ENCODE results near the gene XDH.

Gene XDH

GRCh38 chr2:31413862-31414550, 536 bp downstream of the XDH start:
- no peak overlapping the region for H3K27ac ChIP-seq (replicated peaks)
- no peak for TF ChIP-seq GABPA (IDR thresholded peaks at IDR 0.05; ENCODE audit: low read depth)
- TF ChIP-seq SPI1 (IDR thresholded peaks at IDR 0.05; ENCODE audit: borderline replicate concordance, low read depth), result no peak
- no peak for TF ChIP-seq POLR2AphosphoS5 (IDR thresholded peaks at IDR 0.05; ENCODE audit: low read depth)
- no peak for TF ChIP-seq REST (IDR thresholded peaks at IDR 0.05; ENCODE audit: insufficient replicate concordance, low read depth)
- TF ChIP-seq CTCF (IDR thresholded peaks at IDR 0.05; ENCODE audit: insufficient read depth, low read length), result no peak

GRCh38 chr2:31413025-31413424, 1.5 kb downstream of the XDH start:
- TF ChIP-seq GABPA (IDR thresholded peaks at IDR 0.05; ENCODE audit: low read depth) (no peak), SPI1 (IDR thresholded peaks at IDR 0.05; ENCODE audit: borderline replicate concordance, low read depth) (no peak), REST (IDR thresholded peaks at IDR 0.05; ENCODE audit: insufficient replicate concordance, low read depth) (no peak)
- H3K27ac ChIP-seq (replicated peaks), result no peak overlapping the region
- DNase-seq (ENCODE audit: low read depth in 1 of 2, low spot score in 1 of 2), result no peak
- peaks cover 2% of the 10 kb centered on the region for H3K27me3 ChIP-seq (ENCODE audit: insufficient read depth, poor library complexity, severe bottlenecking)
- H3K4me3 ChIP-seq (replicated peaks; ENCODE audit: insufficient read depth, low read length), result no peak overlapping the region

More at GRCh38 chr2:31413862-31414550, 536 bp downstream of the XDH start:
- peaks cover 2% of the 10 kb centered on the region for H3K27me3 ChIP-seq (ENCODE audit: insufficient read depth, poor library complexity, severe bottlenecking)
- no peak for DNase-seq (ENCODE audit: low read depth in 1 of 2, low spot score in 1 of 2)
- no peak overlapping the region for H3K4me3 ChIP-seq (replicated peaks; ENCODE audit: insufficient read depth, low read length)

- no peak for TF ChIP-seq CTCF (IDR thresholded peaks at IDR 0.05; ENCODE audit: insufficient read depth, low read length)
- no peak for TF ChIP-seq REST (IDR thresholded peaks at IDR 0.05; ENCODE audit: insufficient replicate concordance, low read depth)
- no peak for TF ChIP-seq SPI1 (IDR thresholded peaks at IDR 0.05; ENCODE audit: borderline replicate concordance, low read depth)
- no peak for TF ChIP-seq GABPA (IDR thresholded peaks at IDR 0.05; ENCODE audit: low read depth)
- no peak for TF ChIP-seq POLR2AphosphoS5 (IDR thresholded peaks at IDR 0.05; ENCODE audit: low read depth)
- H3K27me3 ChIP-seq (ENCODE audit: insufficient read depth, poor library complexity, severe bottlenecking), result peaks cover 2% of the 10 kb centered on the region
- no peak overlapping the region for H3K4me3 ChIP-seq (replicated peaks; ENCODE audit: insufficient read depth, low read length)
- DNase-seq (ENCODE audit: low read depth in 1 of 2, low spot score in 1 of 2), result no peak
- no peak overlapping the region for H3K27ac ChIP-seq (replicated peaks)
Measured at GRCh38 chr2:31411771-31412170, 2.8 kb downstream of the XDH start.

All from HL-60 (cell line).